H1 (cell line): ENCODE measurements around the gene SH3D19. TPM values are rescaled to one million over a fixed set of nuclear protein-coding genes. Genes with fewer than 3 reads are reported as not detected.

ENCODE experiments used
- HDAC6 ChIP-seq: IDR thresholded peaks from one replicate; pipeline ENCODE4 v1.7.1; 2012; ENCODE audit warnings: low read depth, mild to moderate bottlenecking, inconsistent platforms, low read length, moderate library complexity
- RBBP5 ChIP-seq: IDR thresholded peaks from 2 replicates; pipeline ENCODE4 v1.7.1; 2012; ENCODE audit warnings: low read depth, mild to moderate bottlenecking, inconsistent platforms, low read length, moderate library complexity, borderline replicate concordance
- polyA plus RNA-seq, 7 experiments: library from polyadenylated mRNA; depleted of rRNA in 3 of 7; stranded (reverse) in 5 of 7; unstranded in 2 of 7; fragments of >200 nt in 5 of 7; fragments of 200-250 nt in 2 of 7; gene quantifications; 1 replicate in 5 of 7; 2 replicates in 1 of 7; 4 replicates in 1 of 7; pipeline versions ENCODE4 v1.2.1 to v1.2.3, GENCODE V29; 2011 to 2013; ENCODE audit warnings: missing spikeins in 2 of 7, mixed read lengths in 2 of 7
- total RNA-seq: library from RNA; stranded (reverse); fragmentation: NEBNext Ultra II Directional; extraction: Animal tissue kit (Norgen Biotek cat#: 25700); gene quantifications from 2 replicates; pipeline ENCODE4 v1.2.1, GENCODE V29; 2021

The SH3D19 gene
- total and polyA plus RNA-seq, 2 of the 8 experiments (the other 6 are each of a cell fraction or from before 2014, with no cell fraction given), result 11.7 to 51.3 TPM

DNA sequence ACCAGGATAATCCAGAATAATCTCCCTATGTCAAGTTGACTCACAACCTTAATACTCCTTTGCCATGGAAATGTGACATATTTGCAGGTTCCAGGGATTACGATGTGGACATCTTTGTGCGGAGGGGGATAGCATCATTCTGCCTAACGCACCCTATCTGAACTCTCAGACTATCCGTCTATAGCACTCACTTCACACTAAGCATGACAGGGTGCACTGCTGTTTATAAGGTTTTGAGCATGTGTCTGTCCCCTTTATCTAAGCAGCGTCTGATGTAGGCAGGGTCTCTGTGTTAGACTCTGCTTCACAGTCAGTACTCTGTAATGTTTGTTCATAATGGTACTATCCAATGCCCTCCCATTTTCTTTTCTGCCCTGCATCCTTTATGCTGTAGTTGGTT lies 91.8 kb downstream of the SH3D19 start (continued):
- TF ChIP-seq HDAC6, result no peak
- no peak for TF ChIP-seq RBBP5
